ENCODE data around the gene FST. TPM values are rescaled to one million over a fixed set of nuclear protein-coding genes. Genes with fewer than 3 reads are reported as not detected.

Gene FST
- total RNA-seq, 6 experiments from 2014 or later = 14.2 to 92.1 (median 82.2) TPM

DNA sequence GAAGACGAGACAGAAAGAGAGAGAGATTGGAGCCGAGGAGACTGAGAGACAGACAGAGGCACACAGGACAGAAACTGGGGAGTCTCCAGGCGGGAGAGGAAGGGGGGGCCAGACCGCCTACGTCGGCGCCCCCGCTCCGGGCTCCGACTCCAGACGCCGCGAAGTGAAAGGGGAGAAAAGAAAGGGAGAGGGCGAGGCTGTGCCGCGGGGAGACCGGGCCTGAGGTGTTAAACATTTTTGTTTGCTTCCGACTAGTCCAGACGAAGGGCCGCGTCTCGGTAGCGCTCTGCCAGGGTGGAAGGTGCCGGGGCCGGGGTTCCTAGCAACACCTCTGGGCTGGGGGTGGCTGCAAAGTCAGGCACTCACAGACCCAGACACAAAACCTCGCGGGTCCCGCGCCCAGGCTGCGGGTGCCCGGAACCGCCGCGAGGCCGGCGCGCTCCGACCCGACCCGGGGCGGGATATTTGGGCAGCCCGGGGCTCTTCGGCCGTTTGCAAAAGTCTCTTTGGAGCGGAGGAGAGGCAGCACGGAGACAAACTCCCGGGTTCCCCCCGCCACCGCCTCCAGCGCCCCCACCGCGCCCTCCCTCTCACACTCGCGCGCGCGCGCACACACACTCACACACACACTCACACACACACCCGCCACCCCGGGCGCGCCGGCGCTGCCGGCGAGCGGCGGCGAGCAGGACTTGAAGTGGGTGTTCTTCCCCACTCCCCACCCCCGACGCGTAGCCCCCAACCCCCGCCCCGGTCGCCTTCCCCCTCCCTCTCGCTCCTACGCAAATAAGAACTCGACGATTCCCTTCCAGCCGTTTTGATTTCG is 626 bp upstream of the FST start:
- Mint-ChIP-seq H3K4me1 (ENCODE audit: low read depth) (peaks cover 24% of the 10 kb centered on the region), H3K36me3 (ENCODE audit: low read depth) (peaks cover 18% of the 10 kb centered on the region), H3K27me3 (ENCODE audit: insufficient read depth) (peaks cover 7% of the 10 kb centered on the region), H3K9me3 (no peaks in the 10 kb centered on the region), H3K27ac (peak overlapping the region; percentile 78), H3K4me3 (peak overlapping the region; percentile 96)
- peak; percentile 18 for DNase-seq
- TF ChIP-seq, protein P1, sequence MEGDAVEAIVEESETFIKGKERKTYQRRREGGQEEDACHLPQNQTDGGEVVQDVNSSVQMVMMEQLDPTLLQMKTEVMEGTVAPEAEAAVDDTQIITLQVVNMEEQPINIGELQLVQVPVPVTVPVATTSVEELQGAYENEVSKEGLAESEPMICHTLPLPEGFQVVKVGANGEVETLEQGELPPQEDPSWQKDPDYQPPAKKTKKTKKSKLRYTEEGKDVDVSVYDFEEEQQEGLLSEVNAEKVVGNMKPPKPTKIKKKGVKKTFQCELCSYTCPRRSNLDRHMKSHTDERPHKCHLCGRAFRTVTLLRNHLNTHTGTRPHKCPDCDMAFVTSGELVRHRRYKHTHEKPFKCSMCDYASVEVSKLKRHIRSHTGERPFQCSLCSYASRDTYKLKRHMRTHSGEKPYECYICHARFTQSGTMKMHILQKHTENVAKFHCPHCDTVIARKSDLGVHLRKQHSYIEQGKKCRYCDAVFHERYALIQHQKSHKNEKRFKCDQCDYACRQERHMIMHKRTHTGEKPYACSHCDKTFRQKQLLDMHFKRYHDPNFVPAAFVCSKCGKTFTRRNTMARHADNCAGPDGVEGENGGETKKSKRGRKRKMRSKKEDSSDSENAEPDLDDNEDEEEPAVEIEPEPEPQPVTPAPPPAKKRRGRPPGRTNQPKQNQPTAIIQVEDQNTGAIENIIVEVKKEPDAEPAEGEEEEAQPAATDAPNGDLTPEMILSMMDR (IDR thresholded peaks at IDR 0.05) = no peak

DNA sequence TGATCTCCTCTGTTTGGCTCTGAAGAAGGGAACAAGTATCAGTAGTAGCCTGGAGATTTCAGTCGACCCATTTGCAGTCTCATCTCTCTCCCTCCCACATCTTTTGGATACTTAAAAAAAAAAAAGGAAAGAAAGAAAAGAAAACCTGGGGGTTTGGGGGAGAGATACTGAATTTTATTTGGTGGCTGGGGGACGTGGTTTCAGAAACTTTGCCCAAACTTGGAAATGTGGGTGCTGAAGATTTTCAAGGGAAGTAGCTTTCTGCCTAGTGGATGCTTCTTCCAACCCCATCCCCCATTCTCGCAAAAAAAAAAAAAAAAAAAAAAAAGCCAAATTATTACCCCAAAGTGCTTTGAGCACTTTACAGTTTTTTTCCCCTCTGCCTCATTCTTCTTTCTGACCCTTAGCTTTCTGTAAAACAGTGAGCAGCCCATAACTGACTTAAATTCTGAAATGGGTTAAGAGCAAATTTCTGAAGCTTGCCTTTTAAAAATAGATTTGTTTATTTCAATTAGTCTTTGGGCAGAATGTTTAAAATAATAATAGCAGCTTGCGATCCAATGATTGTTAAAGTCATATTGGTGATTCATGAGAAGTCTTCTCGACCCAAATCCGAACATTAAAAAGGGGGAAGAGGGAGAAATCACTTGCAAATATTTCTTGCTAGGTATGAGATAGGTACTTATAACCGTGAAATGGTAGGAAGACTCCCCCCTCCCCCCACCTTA is 894 bp downstream of the FST start:
- Mint-ChIP-seq H3K9me3 (no peaks in the 10 kb centered on the region), H3K4me1 (ENCODE audit: low read depth) (peaks cover 36% of the 10 kb centered on the region), H3K4me3 (peak overlapping the region; percentile 96), H3K27ac (peak overlapping the region; percentile 86), H3K36me3 (ENCODE audit: low read depth) (peaks cover 28% of the 10 kb centered on the region), H3K27me3 (ENCODE audit: insufficient read depth) (peaks cover 7% of the 10 kb centered on the region)
- no peak for DNase-seq
- TF ChIP-seq, protein P1 (IDR thresholded peaks at IDR 0.05) = no peak

DNA sequence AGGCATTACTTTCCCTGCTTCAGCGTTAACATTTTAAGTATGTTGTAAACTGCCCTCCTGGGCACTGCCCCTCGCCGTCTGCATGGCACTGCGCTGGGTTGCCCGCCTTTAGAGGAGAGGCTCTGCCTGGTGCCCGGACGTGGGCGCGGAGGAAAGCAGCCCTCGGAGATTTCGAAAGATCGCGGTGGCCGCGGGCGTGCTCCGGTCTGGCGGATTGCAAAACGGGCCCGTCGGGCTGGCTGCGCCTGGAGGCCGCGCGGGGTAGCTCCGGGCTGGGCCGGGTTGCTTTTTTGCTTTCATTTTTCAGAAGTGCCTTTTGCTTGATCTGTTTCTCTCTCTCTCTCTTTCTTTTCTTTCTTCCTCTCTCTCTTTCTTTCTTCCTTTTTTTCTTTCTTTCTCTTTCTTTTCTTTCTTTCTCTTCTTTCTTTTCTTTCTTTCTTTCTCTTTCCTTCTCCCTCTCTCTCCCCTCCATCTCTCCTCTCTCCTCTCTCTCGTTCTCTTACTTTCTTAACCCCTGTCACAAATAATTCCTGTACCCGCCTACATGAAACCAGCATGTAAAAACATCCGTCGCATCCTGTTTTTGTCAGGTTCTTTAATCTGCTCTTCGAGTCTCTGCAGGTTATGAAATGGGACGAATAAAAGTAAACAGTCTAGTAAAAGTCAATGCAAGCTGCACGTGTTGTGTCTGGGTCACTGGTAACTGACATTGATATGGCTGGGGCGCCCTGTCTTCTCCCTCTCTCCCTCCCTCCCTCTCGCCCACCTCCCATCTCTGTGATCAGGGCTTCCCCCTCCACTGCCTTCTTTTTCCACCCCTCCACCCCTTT is 1.7 kb downstream of the FST start:
- Mint-ChIP-seq H3K4me3 (peak overlapping the region; percentile 96), H3K4me1 (ENCODE audit: low read depth) (peaks cover 44% of the 10 kb centered on the region), H3K27ac (peak overlapping the region; percentile 86), H3K9me3 (no peaks in the 10 kb centered on the region), H3K36me3 (ENCODE audit: low read depth) (peaks cover 28% of the 10 kb centered on the region), H3K27me3 (ENCODE audit: insufficient read depth) (peaks cover 7% of the 10 kb centered on the region)
- TF ChIP-seq, protein P1 (IDR thresholded peaks at IDR 0.05) = peak; percentile 54; the same call in 1 of the 2 replicates
- peak; percentile 68 for DNase-seq

DNA sequence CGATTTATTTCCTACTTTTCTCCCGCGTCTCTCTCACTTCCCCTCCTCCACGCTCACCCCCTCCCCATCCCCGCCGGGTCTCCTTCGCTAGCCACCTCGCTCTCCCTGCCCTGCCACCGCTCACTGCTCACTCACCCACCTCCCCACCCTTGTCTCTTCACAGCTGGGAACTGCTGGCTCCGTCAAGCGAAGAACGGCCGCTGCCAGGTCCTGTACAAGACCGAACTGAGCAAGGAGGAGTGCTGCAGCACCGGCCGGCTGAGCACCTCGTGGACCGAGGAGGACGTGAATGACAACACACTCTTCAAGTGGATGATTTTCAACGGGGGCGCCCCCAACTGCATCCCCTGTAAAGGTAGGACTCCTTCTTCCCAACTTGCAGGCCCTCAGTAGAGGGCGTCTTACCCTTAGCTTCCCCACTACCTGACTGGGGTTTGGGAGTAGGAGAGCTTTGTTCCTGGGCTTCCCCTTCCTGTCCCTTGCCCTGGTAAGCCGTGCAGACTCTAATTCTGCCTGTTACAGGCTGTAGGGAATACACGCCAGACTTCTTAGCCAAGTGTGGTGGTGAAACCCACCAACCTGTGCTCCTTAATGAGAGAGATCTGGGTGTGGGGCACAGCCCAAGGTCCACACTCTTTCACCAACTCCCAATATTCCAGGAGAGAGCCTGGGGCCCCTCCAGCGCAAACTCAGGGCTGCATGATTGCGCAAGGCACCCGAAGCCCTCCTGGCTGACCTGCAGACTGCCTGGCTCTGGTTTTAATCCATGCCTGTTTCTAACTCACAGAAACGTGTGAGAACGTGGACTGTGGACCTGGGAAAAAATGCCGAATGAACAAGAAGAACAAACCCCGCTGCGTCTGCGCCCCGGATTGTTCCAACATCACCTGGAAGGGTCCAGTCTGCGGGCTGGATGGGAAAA is 2.5 kb downstream of the FST start:
- H3K9me3 Mint-ChIP-seq = no peaks in the 10 kb centered on the region
- TF ChIP-seq, protein P1 (IDR thresholded peaks at IDR 0.05) = peak; percentile 30; the same call in 1 of the 2 replicates
- peaks cover 7% of the 10 kb centered on the region for H3K27me3 Mint-ChIP-seq (ENCODE audit: insufficient read depth)
- H3K27ac Mint-ChIP-seq = peak overlapping the region; percentile 86; the same call in 1 of the 2 replicates
- peaks cover 28% of the 10 kb centered on the region for H3K36me3 Mint-ChIP-seq (ENCODE audit: low read depth)
- H3K4me1 Mint-ChIP-seq (ENCODE audit: low read depth) = peaks cover 47% of the 10 kb centered on the region
- DNase-seq = no peak
- H3K4me3 Mint-ChIP-seq = peak overlapping the region; percentile 96

All from HFFc6 (cell line).